SKM-1 treated with dmso at 0.1 percent for 144 hours (cell line): ENCODE measurements around the gene CHRM5.
A peak's percentile ranks its signal among the peaks of the same experiment; 100 is the strongest.
"Not testable (repeated sequence)": the region's sequence is repeated elsewhere in the genome, so short reads cannot be mapped to it uniquely, and the experiment has no call there.

ENCODE experiments used
- DNase-seq: peaks from one replicate; lab custom pipeline; 2025; ENCODE audit not compliant: unreplicated experiment; lab: John Stamatoyannopoulos, UW

CHRM5 gene

GRCh38 chr15:34038871-34039789 is 70.8 kb downstream of the CHRM5 start, which contains the start of gene AVEN:
Gene AVEN, minus strand, starts transcription at chr15:34039204. Its CDS starts 158 bp downstream, at chr15:34039046.
- peak; percentile 52 for DNase-seq

- peak; percentile 52 for DNase-seq
Observed at GRCh38 chr15:34039790-34040113, 71.5 kb downstream of the CHRM5 start.

- no peak for DNase-seq
Observed at GRCh38 chr15:34043391-34043790, 75.1 kb downstream of the CHRM5 start.

- no peak for DNase-seq
Observed at GRCh38 chr15:34043813-34044212, 75.5 kb downstream of the CHRM5 start.

- DNase-seq, result no peak
Observed at GRCh38 chr15:34046471-34047145, 78.3 kb downstream of the CHRM5 start.

- DNase-seq, result no peak
Observed at GRCh38 chr15:34047893-34048775, 79.8 kb downstream of the CHRM5 start.

- DNase-seq, result no peak
Observed at GRCh38 chr15:34049112-34049511, 80.8 kb downstream of the CHRM5 start.

GRCh38 chr15:34050385-34050784 is 82.1 kb downstream of the CHRM5 start:
- not testable (repeated sequence) for DNase-seq

GRCh38 chr15:34054081-34054707 is 85.9 kb downstream of the CHRM5 start:
- no peak for DNase-seq

- no peak for DNase-seq
Observed at GRCh38 chr15:34055868-34056595, 87.7 kb downstream of the CHRM5 start.

GRCh38 chr15:34056911-34057310 is 88.6 kb downstream of the CHRM5 start:
- no peak for DNase-seq

- DNase-seq, result no peak
Observed at GRCh38 chr15:34059476-34059875, 91.2 kb downstream of the CHRM5 start.

- DNase-seq, result no peak
Observed at GRCh38 chr15:34059946-34060345, 91.6 kb downstream of the CHRM5 start.

- no peak for DNase-seq
Observed at GRCh38 chr15:34064438-34064837, 96.1 kb downstream of the CHRM5 start.

GRCh38 chr15:34065261-34065660 is 97.0 kb downstream of the CHRM5 start:
- DNase-seq, result no peak

- DNase-seq, result no peak
Observed at GRCh38 chr15:34065941-34066340, 97.6 kb downstream of the CHRM5 start.

GRCh38 chr15:34070003-34070402 is 101.7 kb downstream of the CHRM5 start:
- DNase-seq, result no peak

- DNase-seq, result no peak
Observed at GRCh38 chr15:34076785-34077184, 108.5 kb downstream of the CHRM5 start.

- DNase-seq, result no peak
Observed at GRCh38 chr15:34078900-34079299, 110.6 kb downstream of the CHRM5 start.

- DNase-seq, result no peak
Observed at GRCh38 chr15:34079904-34080303, 111.6 kb downstream of the CHRM5 start.
